Brain pericyte (primary cell): ENCODE data around the gene SOS1.
"Not testable (repeated sequence)": the region's sequence is repeated elsewhere in the genome, so short reads cannot be mapped to it uniquely, and the experiment has no call there.

Experiments
- DNase-seq: peaks from one replicate; pipeline ENCODE4 v3.0.0-alpha.2; 2012; ENCODE audit warnings: low read depth, low spot score

The SOS1 gene

DNA sequence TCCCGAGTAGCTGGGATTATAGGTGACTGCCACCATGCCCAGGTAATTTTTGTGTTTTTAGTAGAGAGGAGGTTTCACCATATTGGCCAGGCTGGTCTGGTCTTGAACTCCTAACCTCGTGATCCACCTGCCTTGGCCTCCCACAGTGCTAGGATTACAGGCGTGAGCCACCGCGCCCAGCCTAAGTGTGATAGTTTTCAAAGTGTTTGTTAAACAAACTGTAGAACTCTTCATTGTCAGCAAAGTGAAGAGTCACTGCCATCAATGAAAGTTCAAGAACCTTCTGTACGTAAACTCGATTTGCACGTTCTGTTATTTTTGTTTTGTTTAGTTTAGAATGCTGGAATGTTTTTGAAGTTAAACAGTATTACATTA is 18.0 kb upstream of the SOS1 start:
- no peak for DNase-seq

- DNase-seq = not testable (repeated sequence)
These were observed 17.5 kb upstream of the SOS1 start for GRCh38 chr2:39138187-39138836.

- no peak for DNase-seq
These were observed 15.9 kb upstream of the SOS1 start for GRCh38 chr2:39136799-39137198.

DNA sequence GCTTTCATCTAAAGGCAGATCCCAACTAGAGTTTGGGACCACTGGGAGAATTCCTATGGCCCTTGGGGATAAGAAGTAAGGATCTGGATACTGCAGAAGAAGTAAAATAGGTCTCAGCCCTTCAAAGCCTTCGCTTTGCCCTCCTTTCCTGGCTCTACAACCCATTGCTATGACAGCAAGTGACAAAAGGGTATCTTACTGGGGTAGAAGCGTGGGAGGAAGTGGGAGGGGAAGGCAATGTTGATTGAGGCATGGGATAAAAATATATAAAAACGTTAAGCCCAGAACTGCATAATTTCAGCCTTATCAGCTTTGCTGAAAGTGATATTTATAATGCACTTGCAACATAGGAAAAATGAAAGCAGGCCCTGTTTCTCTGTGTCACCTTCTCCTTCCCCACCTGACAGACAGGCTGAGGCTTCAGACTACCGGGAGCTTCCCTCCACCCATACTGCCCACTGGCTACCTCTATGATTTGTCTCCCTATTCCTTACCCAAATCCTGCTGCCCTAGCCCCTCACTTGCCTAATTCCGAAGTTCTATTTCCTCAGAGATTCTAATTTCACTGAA is 14.9 kb upstream of the SOS1 start:
- no peak for DNase-seq

- no peak for DNase-seq
These were observed 12.5 kb upstream of the SOS1 start for GRCh38 chr2:39133215-39133851.

DNA sequence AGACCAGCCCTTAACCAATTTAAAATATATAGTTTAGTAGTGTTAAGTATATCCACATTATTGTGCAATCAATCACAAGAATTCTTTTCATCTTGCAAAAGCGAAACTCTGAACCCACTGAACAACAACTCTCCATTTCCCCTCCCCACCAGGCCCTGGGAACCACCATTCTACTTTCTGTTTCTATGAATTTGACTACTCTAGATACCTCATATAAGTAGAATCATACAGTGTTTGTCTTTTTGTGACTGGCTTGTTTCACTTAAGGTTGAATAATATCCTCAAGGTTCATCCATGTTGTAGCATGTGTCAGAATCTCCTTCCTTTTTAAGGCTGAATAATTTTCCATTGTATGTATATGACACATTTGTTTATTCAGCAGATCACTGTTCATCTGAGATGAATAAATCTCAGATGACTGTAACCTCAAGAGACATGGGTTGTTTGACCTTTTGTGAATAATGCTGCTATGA is 8.1 kb upstream of the SOS1 start:
- no peak for DNase-seq

GRCh38 chr2:39127973-39128372 is 7.1 kb upstream of the SOS1 start:
- no peak for DNase-seq

DNA sequence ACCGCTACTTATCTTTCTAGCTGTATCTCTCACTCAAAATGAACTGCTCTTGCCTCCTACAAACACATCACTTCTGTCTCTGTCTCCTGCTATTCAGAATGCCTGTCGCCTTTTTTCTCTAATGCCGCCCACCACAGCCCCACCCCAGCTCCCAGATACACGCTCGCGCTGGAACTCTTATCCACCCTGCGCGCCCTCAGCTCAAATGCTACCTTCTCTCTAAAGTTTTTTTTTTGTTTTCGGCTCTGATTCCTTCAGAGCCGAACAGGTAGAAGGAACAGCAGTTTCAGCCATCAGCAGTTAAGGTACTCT is 3.9 kb upstream of the SOS1 start:
- no peak for DNase-seq

DNA sequence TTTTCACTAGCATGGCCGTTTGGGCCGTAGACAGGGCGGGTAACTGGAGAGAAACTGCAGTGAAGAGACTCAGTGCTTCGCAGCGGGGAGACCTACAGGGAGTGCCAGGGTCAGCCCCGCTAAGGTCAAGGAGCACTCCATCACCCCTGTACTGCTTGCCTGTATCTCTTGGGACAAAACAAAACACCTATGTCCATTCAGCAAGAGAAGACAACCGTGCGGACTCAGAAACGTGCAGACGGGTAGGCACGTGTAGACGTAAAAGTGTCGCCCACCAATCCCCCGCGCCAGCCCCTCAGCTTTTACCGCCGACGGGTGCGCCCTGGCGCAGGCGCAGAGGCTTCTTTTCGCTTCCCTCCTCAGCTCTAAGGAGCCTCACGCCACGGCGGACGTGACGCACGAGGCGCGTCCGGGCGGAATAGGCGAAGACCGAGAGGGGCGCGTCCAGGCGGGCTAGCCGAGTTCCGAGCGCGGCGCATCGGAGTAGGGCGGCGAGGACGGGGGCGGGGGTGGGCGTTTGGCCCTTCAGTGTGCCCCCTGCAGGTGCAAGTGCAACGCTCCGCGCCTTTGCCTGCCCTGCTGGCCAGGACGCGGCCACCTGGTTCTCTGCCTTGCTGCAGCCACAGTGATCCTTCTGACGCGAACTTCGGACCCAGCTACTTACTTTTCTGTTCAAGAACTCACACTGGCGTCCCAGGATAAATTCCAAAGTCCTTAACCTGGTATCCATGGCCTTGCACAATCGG is 3.3 kb upstream of the SOS1 start:
- DNase-seq = peak; percentile 83

DNA sequence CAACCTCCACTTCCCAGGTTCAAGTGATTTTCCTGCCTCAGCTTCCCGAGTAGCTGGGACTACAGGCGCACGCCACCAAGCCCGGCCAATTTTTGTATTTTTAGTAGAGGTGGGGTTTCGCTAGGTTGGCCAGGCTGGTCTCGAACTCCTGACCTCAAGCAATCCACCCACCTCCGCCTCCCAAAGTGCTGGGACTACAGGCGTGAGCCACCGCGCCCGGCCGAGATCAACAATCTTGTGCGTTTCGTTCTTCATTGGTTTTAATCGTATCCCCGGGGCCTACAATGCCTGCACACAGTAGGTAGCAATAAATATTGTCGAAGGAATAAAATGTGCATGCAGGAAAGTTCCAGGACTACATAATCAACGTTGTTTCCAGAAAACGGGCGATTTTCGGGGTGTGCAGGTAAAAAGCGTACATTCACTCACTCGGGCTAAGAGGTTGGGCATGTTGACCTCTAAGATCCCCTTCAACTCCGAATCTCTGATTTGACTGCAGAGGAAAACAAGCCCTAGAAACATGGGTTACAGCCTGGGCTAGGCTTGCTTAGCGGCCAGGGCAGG is 2.7 kb upstream of the SOS1 start:
- no peak for DNase-seq

GRCh38 chr2:39121523-39122063 is 742 bp upstream of the SOS1 start:
- no peak for DNase-seq

GRCh38 chr2:39120521-39120770 is 405 bp downstream of the SOS1 start:
- no peak for DNase-seq

DNA sequence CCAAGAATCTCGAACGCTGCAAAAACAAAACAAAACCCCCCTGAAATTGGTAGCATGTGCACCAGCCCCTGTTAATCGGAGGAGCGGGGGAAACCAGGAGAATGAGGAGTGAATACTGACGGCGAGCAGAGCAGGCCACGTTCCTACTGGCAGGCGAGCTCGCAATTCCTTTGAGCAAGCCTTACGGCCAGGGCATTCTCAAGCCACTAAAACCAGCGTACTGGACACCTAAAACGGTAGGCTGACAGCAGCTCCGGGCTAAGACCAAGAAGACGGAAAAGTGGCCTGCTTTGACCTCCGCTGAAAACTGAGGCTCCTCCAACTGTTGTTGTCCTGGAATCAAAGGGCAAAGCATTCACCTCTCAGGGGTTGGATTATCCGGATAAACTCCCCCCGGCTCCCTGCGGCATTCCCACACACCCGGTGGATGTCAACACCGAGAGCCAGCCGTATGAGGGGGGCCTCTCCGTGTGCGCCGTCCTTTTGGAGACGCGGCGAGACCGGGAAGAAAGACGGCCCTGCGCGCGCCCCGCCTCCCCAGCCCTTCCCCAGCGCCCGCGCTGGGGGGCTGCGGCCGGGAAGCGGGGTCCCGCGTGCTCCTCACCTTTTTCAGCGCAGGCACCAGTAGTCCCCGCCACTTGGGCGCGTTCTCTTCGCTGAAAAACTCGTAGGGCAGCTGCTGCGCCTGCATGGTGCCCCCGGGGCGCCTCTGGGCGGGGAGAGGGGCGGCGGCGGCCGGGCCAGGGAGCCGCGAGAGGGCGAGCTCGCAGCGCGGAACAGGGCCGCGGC is 925 bp downstream of the SOS1 start:
- DNase-seq = no peak

- no peak for DNase-seq
These were observed 1.9 kb downstream of the SOS1 start for GRCh38 chr2:39118786-39119499.

GRCh38 chr2:39115556-39115955 is 5.3 kb downstream of the SOS1 start:
- no peak for DNase-seq

GRCh38 chr2:39114771-39115170 is 6.1 kb downstream of the SOS1 start:
- no peak for DNase-seq

DNA sequence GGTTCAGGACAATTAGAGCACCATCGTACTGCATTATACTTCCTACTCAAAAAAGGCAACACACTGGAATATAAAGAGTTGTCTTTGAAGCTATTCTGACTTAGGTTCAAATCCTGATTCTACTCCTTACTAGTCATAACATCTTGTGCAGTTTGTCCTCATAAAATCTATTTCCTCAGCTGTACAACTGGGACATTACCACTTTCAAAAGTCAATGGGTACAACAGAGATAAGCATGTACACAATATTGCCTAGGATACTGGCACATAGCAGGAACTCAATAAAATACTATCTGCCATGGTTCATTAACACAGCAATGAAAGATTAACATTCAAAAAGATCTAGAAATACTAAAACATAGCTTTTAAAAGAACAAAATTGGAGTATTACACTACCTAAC is 11.3 kb downstream of the SOS1 start:
- no peak for DNase-seq

- no peak for DNase-seq
These were observed 12.5 kb downstream of the SOS1 start for GRCh38 chr2:39108377-39108776.

DNA sequence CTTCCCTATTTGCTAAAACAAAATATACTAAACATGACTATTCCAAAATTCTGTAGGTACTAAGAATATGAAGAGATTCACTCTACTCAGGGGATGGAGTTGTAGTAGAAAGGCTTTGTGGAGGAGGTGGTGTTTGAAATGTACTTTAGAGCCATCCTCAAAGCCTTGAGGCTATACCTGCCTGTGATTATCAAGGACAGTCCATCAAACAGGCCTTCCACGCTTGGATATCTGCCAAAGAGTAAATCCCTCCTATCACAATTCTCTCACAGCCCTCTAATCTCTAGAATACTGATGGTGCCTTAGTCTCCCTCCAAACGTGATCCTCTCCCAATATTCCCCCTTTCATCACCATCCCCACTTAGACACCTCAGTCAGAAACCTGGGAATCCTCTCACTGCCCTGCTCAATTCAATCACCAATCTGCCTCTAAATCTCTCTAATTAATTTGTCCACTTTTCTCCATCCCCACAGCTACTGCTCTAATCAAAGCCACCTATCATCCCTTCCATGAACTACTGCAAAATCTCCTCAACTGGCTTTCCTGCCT is 13.1 kb downstream of the SOS1 start:
- no peak for DNase-seq

- no peak for DNase-seq
These were observed 13.7 kb downstream of the SOS1 start for GRCh38 chr2:39107156-39107555.
